Stimulated activated CD8-positive, alpha-beta memory T cell treated with anti-CD3 and anti-CD28 coated beads, Interleukin-4, amount 100 ng/mL, for 24 hours (primary cell): ENCODE measurements around the gene CCDC112.
"Not testable (repeated sequence)": the region's sequence is repeated elsewhere in the genome, so short reads cannot be mapped to it uniquely, and the experiment has no call there.

Source experiments
- DNase-seq: peaks from one replicate; pipeline ENCODE4 v3.0.0-alpha.2; 2020; ENCODE audit warnings: low read depth

Gene CCDC112

GRCh38 chr5:115262011-115262320, 34.5 kb downstream of the CCDC112 start:
- DNase-seq = no peak

GRCh38 chr5:115260248-115260647, 36.2 kb downstream of the CCDC112 start:
- DNase-seq = no peak

GRCh38 chr5:115257981-115258380, 38.5 kb downstream of the CCDC112 start:
- no peak for DNase-seq

DNA sequence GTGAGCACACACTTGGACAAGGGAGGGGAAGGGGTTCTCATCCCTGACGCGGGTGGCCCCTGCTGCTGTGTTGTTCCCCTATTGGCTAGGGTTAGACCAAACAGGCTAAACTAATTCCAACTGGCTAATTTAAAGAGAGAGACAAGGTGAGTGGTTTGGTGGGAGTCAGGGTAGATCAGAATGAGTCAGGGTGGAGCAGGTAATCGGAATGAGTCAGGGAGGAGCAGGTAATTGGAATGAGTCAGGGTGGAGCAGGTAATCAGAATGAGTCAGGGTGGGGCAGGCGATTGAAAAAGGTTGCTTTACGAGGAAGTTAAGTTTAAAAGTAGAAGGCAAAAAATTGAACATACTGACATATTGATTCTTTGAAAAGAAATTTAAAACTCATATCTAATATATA, 47.1 kb downstream of the CCDC112 start:
- not testable (repeated sequence) for DNase-seq

DNA sequence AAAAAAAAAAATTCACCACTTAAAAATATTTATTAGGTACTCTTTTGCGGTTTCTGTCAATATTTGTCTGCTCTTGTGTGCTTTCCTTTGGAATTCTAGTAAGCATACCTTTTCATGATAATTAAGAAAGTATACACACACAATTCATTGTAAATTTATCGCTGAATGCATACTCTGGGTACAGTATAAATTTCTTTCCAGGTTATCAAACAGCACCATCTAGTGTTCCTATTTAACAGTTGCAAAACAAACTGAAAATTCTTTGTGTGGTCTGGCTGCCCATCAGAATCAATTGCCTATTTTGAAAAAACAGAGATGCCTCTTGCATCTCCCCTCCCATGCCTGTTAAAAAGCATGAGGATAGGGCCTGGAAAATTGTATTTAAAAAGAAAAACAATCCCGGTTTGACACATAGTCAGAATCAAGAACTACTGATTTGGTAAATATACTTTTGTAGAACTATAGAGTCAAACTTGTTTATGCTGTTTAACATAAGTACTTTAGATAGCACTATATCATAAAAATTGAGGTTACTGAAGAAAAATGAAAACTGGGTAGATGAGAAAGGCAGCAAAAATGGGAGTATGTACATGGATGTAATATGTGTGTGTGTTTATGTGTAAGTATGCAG, 50.0 kb downstream of the CCDC112 start:
- no peak for DNase-seq

- DNase-seq = no peak
These were observed 53.0 kb downstream of the CCDC112 start for GRCh38 chr5:115243412-115243811.

GRCh38 chr5:115241881-115242642, 54.4 kb downstream of the CCDC112 start:
- no peak for DNase-seq

DNA sequence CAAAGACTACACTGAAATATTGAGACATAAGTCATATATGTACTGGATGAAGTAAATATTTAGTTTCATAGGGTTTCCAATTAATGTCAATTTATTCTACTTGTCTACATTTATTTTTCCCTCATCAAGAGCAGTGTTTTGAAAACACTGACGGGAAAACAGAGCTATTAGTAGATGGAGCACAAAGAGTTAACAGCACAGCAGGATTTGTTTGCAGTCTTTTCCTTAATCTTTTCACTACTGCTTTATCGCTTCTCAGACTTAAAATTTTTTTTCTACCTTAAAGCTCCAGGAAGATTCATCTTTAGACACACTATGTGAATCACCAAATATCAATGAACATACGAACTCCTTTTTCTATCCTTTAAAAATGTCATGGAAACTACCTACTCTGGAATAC, 59.4 kb downstream of the CCDC112 start:
- DNase-seq = no peak

DNA sequence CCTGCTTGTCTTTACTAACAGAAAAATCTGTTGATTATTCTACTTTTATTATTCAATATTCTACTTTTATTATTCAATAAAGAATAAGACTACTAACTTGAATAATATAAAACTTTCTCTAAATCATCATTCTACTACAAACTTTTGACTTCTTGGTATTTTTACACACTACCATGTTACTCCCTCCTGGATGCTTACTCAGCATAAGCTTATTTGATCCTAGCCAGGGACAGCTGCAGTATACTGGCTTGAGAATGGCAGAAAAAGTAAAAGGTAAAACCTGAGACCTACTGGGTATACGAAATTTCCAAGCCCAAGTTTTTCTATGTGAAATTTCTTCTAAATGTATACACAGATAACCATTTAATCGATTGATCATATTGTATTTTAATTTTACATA, 59.9 kb downstream of the CCDC112 start:
- no peak for DNase-seq

DNA sequence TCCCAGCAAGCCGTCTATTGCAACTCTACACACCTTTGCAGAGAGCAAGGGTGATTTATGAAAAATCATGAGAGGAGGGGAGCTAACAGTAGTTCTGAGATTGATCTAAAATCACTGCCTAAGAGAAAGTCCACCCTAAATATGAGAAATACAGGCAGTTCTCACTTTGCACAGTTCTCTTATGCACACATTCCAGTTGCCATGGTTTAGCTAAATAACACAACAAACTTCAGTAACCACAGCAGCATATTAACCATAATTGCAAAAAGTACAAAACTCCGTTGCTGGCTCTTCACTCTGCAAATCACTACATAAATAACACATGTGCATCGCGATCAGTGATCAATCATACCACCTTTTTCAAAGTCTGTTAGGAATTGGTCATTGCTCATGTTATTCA, 64.9 kb downstream of the CCDC112 start:
- no peak for DNase-seq

DNA sequence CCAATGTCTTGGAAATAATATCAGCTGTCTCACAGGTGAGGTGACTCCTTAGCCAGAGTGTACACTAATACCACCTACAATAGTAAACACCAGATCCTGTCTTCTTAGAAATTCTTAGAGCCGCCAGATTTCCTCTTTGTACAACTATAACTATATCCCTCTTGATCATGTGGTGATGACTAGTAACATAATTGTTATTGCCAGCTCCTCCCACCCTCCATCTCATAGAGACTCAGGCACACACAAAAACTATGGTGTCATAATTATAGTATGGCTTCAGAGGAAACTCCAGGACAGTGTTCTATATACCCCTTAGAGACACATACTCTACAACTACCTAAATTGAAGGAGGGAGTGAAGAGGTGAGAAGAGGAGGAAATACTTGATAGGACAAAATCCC, 66.8 kb downstream of the CCDC112 start:
- DNase-seq = no peak

- no peak for DNase-seq
These were observed 69.2 kb downstream of the CCDC112 start for GRCh38 chr5:115227281-115227680.
